ENCODE data around the gene NR2E3.
"Not testable (repeated sequence)": the region's sequence is repeated elsewhere in the genome, so short reads cannot be mapped to it uniquely, and the experiment has no call there.

NR2E3 gene

DNA sequence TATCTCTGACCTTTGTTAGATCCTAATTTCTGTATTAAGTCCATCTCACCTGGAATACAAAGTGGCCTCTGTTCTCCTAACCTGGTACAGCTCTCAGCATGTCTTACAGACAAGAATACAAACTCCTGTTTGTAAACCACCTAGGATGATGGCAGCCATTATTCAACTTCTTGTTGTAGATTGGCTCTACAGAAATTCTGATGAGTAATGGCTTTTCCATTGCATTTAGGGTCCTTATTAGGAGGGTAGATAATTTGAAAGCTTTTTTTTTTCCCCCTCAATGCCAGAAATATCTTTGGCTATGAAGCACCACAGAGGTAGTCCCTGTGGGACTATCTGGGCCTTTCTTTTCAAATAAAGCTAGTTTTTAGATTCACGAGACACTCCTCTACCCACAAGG is 9.8 kb downstream of the NR2E3 start:
- no peak for DNase-seq

DNA sequence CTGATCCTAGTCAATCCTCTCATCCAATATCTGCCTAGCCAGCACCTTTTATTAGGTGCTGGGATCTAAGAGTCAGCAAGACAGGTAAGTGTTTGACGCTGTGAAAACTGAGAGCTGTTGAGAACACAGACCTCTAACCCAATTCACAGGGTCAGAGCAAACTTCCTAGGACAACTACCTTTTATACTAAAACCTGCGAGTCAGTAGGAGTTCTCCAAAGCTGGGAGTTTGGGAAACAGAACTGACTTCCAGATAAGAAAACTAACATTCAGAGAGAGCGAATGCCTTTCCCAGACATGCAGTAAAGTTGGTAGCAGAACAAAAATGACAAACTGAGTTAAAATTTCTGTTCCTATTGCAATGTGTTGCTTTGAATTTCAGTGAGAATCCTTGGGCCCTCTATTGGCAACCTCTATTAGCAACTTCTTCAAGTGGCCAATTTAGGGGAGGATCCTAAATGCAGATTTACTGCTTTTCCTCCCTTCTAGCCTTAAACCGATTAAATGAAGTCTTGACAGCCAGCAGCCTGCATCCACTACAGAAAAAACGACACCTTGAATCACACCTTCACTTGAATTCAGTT is 11.3 kb downstream of the NR2E3 start:
- no peak for DNase-seq

DNA sequence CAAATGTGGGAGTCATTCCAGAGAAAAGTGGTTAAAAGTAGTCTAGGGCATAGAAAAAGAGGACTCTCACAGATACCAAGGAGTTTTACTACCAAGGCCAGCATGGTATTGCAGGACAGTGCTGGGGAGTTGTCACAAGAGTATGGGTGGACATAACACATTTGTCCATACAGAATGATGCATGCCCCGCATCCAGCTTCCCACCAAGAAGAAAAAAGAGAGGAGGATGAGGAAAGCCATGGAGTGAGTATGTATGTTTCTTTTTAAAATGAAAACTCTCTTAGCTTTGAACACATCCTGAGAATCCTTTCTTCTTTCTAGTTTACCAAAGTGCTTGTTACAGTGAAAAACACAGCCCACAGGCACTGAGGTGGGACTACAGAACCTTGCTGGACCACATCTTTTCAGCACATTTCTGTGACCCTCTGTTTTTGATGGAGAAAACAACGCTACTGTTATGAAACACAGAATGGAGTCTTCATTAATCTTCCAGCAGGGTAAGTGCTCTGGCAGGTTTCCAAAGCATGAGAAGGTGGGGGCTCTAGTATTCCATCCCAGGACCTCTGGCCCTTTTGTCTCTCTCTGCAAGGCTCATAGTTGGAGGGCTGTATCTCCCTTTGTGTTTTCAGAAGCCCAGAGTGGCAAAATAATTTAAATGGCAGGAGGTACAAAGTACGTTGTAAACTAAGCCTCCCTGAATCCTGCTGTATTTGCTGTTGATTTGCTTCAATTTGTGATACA is 12.7 kb downstream of the NR2E3 start:
- DNase-seq, result no peak

DNA sequence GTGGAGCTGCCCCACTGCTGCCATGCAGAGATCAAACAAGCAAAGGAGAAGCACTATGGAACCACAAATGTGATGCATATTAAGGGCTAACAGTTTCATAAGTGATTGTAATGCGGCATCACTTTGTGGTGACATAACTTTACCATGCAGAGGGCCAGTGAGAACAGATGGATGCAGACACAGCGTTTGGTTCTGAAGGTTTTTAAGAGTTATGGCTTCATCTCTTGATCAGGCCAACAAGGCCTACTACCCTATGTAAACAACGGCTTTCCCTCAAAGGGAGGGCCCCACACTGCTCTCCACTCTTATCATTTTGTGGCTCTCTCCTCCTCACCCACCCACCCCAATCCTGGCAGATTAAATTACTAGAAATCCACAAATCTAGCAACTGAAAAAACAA is 13.4 kb downstream of the NR2E3 start:
- no peak for DNase-seq

DNA sequence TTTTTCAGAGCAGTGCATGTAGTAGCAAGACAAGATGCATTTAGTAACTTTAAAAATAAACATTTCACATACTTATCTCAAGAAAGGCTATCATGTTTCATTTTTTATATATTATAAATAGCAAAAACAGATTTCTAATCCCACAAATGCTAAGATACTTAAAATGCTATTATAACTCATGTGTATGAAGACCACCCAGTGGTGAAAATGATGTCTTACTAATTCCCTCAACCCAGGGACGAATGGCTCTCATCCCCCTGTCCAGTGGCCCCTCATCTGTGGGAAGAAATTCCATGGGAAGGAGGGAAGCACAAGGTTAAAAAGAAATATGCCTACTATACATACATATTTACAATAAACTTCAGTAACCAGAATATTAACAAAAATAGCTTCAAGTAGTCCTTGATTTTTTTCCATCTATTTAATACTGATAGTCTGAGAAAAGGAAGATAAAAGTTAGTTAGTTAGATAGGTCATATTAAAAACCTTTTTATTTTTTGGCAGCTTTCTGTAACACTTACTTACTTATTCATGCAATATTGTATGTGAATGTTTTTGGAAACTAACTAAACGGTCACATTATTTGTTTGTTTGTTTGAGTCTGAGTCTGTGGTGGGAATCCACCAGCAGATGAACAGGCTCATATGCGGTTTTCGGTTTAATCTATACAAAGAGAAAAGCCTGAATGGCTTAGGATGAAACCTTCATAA is 14.8 kb downstream of the NR2E3 start:
- no peak for DNase-seq

- DNase-seq, result no peak
Measured at GRCh38 chr15:71826196-71826595, 15.8 kb downstream of the NR2E3 start.

DNA sequence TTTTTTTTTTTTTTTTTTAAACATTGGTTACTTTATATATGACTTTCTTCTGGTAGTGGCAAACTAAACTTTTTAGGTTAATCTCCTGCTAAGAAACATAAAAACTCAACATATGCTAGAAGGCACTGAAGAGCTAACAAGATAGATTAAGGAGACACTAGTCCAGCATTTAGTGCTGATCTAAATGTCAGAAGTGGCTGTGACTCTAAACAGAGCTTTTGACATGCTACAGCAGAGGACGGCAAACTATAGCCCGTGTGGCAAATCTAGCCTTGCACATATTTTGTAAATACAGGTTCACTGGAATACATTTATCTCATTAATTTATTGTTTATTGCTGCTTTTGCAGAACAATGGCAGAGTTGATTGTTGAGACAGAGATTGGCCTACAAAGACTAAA is 20.6 kb downstream of the NR2E3 start:
- no peak for DNase-seq

DNA sequence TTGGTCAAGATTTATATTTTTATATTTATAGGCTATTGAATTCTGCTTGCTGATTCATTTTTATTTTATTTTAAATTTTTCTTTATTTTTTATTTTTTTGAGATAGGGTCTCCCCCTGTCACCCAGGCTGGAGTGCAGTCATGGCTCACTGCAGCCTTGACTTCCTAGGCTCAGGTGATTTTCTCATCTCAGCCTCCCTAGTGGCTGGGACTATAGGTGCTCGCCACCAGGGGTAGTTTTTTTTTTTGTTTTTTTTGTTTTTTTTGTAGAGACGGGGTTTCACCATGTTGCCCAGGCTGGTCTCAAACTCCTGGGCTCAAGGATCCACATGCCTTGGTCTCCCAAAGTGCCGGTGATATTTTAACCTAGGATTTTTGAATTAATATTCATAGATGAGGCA is 31.2 kb downstream of the NR2E3 start:
- no peak for DNase-seq

- DNase-seq, result no peak
Measured at GRCh38 chr15:71844916-71845315, 34.6 kb downstream of the NR2E3 start.

DNA sequence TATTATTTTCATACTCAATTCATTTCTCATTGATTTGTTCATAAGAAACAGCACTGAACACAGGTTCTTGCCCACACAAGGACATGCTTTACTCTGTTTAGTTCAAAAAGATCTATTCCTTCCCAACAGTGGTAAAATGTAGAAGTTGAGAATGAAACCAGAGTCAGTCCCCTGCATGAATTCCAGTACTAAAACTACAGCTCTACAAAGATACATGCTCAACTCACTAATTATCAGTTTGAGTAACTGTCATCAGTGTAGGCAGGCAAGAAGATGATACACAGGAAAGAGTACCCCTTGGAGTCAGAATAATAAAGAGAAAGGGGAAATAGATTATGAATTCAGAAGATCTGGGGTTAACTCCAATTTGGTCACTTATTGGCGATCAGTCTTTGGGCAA is 43.2 kb downstream of the NR2E3 start:
- no peak for DNase-seq

DNA sequence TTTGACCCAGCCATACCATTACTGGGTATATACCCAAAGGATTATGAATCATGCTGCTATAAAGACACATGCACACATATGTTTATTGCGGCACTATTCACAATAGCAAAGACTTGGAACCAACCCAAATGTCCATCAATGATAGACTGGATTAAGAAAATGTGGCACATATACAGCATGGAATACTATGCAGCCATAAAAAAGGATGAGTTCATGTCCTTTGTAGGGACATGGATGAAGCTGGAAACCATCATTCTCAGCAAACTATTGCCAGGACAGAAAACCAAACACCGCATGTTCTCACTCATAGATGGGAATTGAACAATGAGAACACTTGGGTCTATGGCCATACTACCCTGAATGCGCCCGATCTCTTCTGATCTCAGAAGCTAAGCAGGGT is 47.9 kb downstream of the NR2E3 start:
- DNase-seq, result not testable (repeated sequence)
